SK-N-SH (cell line): ENCODE results near the gene CFAP299. TPM values are rescaled to one million over a fixed set of nuclear protein-coding genes. Genes with fewer than 3 reads are reported as not detected.

ENCODE experiments used
- CTCF ChIA-PET: fragments of 300-600, 350-600 bp; formaldehyde crosslinking; extraction: SDS; loops from one replicate; lab custom pipeline; 2021; lab: Yijun Ruan, JAX
- POLR2A ChIA-PET: fragments of 350-600 bp; sonication (Branson Sonifier 250); formaldehyde crosslinking; extraction: SDS; loops from one replicate; lab custom pipeline; 2020; ENCODE audit warnings: antibody characterized with exemption, inconsistent platforms; lab: Yijun Ruan, JAX
- DNase-seq: peaks from one replicate; pipeline ENCODE4 v3.0.0; 2012
- H2AFZ ChIP-seq: fragments of 200-600 bp; sonication (generic); 2 replicates; pipeline ENCODE4 v1.8.1; 2016; ENCODE audit warnings: antibody characterized with exemption, mild to moderate bottlenecking, low read depth
- H3F3A ChIP-seq: fragments of 200-600 bp; sonication (generic); replicated peaks from 2 replicates; pipeline ENCODE3; 2016; ENCODE audit warnings: antibody characterized with exemption, mild to moderate bottlenecking; ENCODE audit not compliant: insufficient read depth
- H3K27ac ChIP-seq, 2 experiments: fragments of 200-500 bp in 1 of 2; fragments of 200-600 bp in 1 of 2; sonication (Bioruptor generic) in 1 of 2; sonication (generic), shearing (Covaris generic) in 1 of 2; 2 replicates each; pipeline versions ENCODE4 v1.5.1 to v1.6.1; 2014 to 2016; ENCODE audit warnings: low read depth in 2 of 2, inconsistent platforms in 1 of 2, low read length in 1 of 2, mild to moderate bottlenecking in 1 of 2, mixed read lengths in 1 of 2
- H3K27me3 ChIP-seq: fragments of 200-600 bp; sonication (generic), shearing (Covaris generic); 2 replicates; pipeline ENCODE4 v1.6.1; 2016; ENCODE audit warnings: mixed run types; ENCODE audit not compliant: insufficient read depth
- H3K36me3 ChIP-seq, 2 experiments: fragments of 200-500 bp in 1 of 2; fragments of 200-600 bp in 1 of 2; sonication (Bioruptor generic) in 1 of 2; sonication (generic) in 1 of 2; replicated peaks in 1 of 2; 2 replicates each; pipeline versions ENCODE3 to v1.5.1; 2014 to 2016; ENCODE audit warnings: low read length in 1 of 2, mild to moderate bottlenecking in 1 of 2; ENCODE audit not compliant: insufficient read depth in 2 of 2, control insufficient read depth in 1 of 2
- H3K4me1 ChIP-seq, 2 experiments: fragments of 200-500 bp in 1 of 2; fragments of 200-600 bp in 1 of 2; sonication (Bioruptor generic) in 1 of 2; sonication (generic), shearing (Covaris generic) in 1 of 2; 2 replicates each; pipeline versions ENCODE4 v1.5.1 to v1.6.1; 2014 to 2016; ENCODE audit warnings: low read depth in 1 of 2, low read length in 1 of 2, mixed run types in 1 of 2; ENCODE audit not compliant: insufficient read depth in 2 of 2, control insufficient read depth in 1 of 2
- H3K4me2 ChIP-seq: fragments of 200-600 bp; sonication (generic), shearing (Covaris generic); 2 replicates; pipeline ENCODE4 v1.6.1; 2017; ENCODE audit warnings: mixed run types
- H3K4me3 ChIP-seq, 2 experiments: fragments of 200-500 bp in 1 of 2; fragments of 200-600 bp in 1 of 2; sonication (Bioruptor generic) in 1 of 2; sonication (generic), shearing (Covaris generic) in 1 of 2; 2 replicates each; pipeline versions ENCODE4 v1.5.1 to v1.8.1; 2014 to 2016; ENCODE audit warnings: low read depth in 2 of 2, inconsistent platforms in 1 of 2, low read length in 1 of 2, mild to moderate bottlenecking in 1 of 2, mixed read lengths in 1 of 2, moderate library complexity in 1 of 2
- H3K79me2 ChIP-seq: fragments of 200-600 bp; sonication (generic); 2 replicates; pipeline ENCODE4 v1.8.1; 2017; ENCODE audit warnings: mild to moderate bottlenecking; ENCODE audit not compliant: insufficient read depth
- H3K9ac ChIP-seq: fragments of 200-600 bp; sonication (generic); 2 replicates; pipeline ENCODE4 v1.6.1; 2017; ENCODE audit warnings: mixed run types
- H3K9me2 ChIP-seq: fragments of 200-600 bp; sonication (generic); 2 replicates; pipeline ENCODE4 v1.6.1; 2017; ENCODE audit warnings: mixed run types
- H3K9me3 ChIP-seq: fragments of 200-600 bp; sonication (generic); 2 replicates; pipeline ENCODE4 v1.6.1; 2017; ENCODE audit warnings: mixed run types, mild to moderate bottlenecking, moderate library complexity
- H4K20me1 ChIP-seq: fragments of 200-600 bp; sonication (generic); 2 replicates; pipeline ENCODE4 v1.6.1; 2017; ENCODE audit warnings: mild to moderate bottlenecking, mixed run types; ENCODE audit not compliant: insufficient read depth
- CHD2 ChIP-seq: fragments of 150-350 bp; IDR thresholded peaks from 2 replicates; pipeline ENCODE4 v1.6.1; 2018; ENCODE audit warnings: low read length; ENCODE audit not compliant: partially characterized antibody
- EZH2phosphoT487 ChIP-seq: fragments of 200-600 bp; sonication (generic); IDR thresholded peaks from 2 replicates; pipeline ENCODE4 v1.6.1; 2017; ENCODE audit warnings: low read depth, mixed run types, mild to moderate bottlenecking, antibody characterized with exemption, moderate library complexity, borderline replicate concordance
- NFIC ChIP-seq: IDR thresholded peaks from 2 replicates; pipeline ENCODE4 v1.4.0; 2012; ENCODE audit warnings: borderline replicate concordance
- RAD21 ChIP-seq: IDR thresholded peaks from 2 replicates; pipeline ENCODE4 v1.6.1; 2012; ENCODE audit warnings: mild to moderate bottlenecking, low read length
- TAF1 ChIP-seq: IDR thresholded peaks from 2 replicates; pipeline ENCODE4 v1.6.1; 2012; ENCODE audit warnings: low read depth, mild to moderate bottlenecking, low read length, moderate library complexity, borderline replicate concordance
- TEAD4 ChIP-seq: IDR thresholded peaks from 2 replicates; pipeline ENCODE4 v1.4.0; 2012; ENCODE audit warnings: mild to moderate bottlenecking, borderline replicate concordance; ENCODE audit not compliant: insufficient read depth
- YY1 ChIP-seq: IDR thresholded peaks from 2 replicates; pipeline ENCODE4 v1.4.0; 2012; ENCODE audit warnings: low read depth, mild to moderate bottlenecking
- WGBS: methylation state at CpG from one replicate; pipeline ENCODE4 v1.1.6; 2017; ENCODE audit warnings: low lambda C conversion rate; 5-methylcytosine and 5-hydroxymethylcytosine counted together
- polyA plus RNA-seq, 3 experiments: library from polyadenylated mRNA; depleted of rRNA; stranded (reverse); fragments of >200 nt; gene quantifications; 2 replicates each; pipeline ENCODE4 v1.2.3, GENCODE V29; 2012
- TF ChIP-seq, protein P1 (sequence below): IDR thresholded peaks from 2 replicates; pipeline ENCODE4 v1.6.1; 2012; ENCODE audit warnings: mild to moderate bottlenecking, low read depth, low read length, moderate library complexity
- TF ChIP-seq, protein P2 (sequence below): fragments of 150-350 bp; IDR thresholded peaks from 2 replicates; pipeline ENCODE4 v1.6.1; 2017; ENCODE audit warnings: antibody characterized with exemption, low read length, low read depth, borderline replicate concordance
- TF ChIP-seq, protein P3 (sequence below): fragments of 150-350 bp; IDR thresholded peaks from 2 replicates; pipeline ENCODE4 v1.6.1; 2016; ENCODE audit warnings: mild to moderate bottlenecking, low read depth, low read length

Gene CFAP299
- polyA plus RNA-seq, 1 of the 3 experiments (the other 2 are of a cell fraction): 1.2 TPM

DNA sequence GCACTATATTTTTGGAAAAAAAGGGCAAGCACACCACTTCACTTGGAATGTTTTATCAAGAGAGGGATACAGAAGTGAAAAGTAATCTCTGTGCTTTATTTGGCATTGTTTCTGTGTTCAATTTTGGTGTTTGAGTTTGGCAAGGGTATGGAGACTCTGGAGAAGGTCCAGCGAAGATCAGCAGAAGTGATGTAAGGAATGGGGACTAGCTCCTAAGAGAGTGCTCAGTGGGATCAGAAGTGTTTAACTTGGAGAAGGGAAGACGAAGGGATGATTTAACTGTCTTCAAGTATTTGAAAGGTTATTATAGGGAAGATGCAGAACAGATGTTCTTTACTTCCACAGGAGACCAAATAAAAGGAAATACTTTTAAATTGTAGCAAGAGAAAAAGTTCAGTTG is 74.3 kb downstream of the CFAP299 start:
- no peak overlapping the region for H3K9ac ChIP-seq
- TF ChIP-seq NFIC (no peak), RAD21 (no peak), YY1 (no peak)
- TF ChIP-seq, all 33 proteins: peak for 0
- Histone ChIP-seq H3K4me1 (no peaks in the 10 kb centered on the region), H3K9me2 (no peaks in the 10 kb centered on the region), H3K27me3 (no peaks in the 10 kb centered on the region), H3F3A (no peaks in the 10 kb centered on the region), H2AFZ (no peak overlapping the region), H4K20me1 (no peaks in the 10 kb centered on the region), H3K36me3 (no peaks in the 10 kb centered on the region), H3K9me3 (no peaks in the 10 kb centered on the region), H3K4me3 (no peak overlapping the region), H3K79me2 (no peaks in the 10 kb centered on the region), H3K27ac (no peak overlapping the region), H3K4me2 (no peak overlapping the region)
- 54% methylated on average over 2 of the region's 2 CpGs for WGBS
- CTCF ChIA-PET: no interaction called here
- POLR2A ChIA-PET: no interaction called here
- DNase-seq: no peak

DNA sequence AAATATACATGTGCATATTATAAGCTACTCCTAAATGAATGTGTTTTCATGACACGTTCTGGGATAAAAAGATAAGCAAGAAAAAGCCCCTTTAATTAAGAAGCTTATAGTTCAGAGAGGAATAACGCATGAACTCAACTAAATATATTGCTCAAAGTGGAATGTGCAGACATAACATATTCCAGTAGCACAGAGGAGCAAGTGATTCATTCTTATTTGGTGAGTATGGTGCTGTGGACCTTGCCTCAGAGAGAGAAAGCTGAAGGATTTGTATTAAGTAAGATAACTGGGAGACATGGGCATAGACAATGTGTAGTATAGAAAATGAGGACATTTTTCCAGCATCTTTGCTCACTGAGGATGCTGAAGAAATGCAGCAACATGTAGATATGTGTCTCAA is 76.8 kb downstream of the CFAP299 start:
- Histone ChIP-seq H3F3A (no peaks in the 10 kb centered on the region), H3K4me2 (no peak overlapping the region), H3K9me3 (no peaks in the 10 kb centered on the region), H3K27me3 (no peaks in the 10 kb centered on the region), H2AFZ (no peak overlapping the region), H3K4me1 (no peaks in the 10 kb centered on the region), H3K79me2 (no peaks in the 10 kb centered on the region), H3K9ac (no peak overlapping the region), H3K4me3 (no peak overlapping the region), H3K27ac (no peak overlapping the region), H4K20me1 (no peaks in the 10 kb centered on the region), H3K9me2 (no peaks in the 10 kb centered on the region), H3K36me3 (no peaks in the 10 kb centered on the region)
- TF ChIP-seq EZH2phosphoT487 (no peak), TAF1 (no peak), CHD2 (no peak), TEAD4 (no peak)
- TF ChIP-seq, protein P1, sequence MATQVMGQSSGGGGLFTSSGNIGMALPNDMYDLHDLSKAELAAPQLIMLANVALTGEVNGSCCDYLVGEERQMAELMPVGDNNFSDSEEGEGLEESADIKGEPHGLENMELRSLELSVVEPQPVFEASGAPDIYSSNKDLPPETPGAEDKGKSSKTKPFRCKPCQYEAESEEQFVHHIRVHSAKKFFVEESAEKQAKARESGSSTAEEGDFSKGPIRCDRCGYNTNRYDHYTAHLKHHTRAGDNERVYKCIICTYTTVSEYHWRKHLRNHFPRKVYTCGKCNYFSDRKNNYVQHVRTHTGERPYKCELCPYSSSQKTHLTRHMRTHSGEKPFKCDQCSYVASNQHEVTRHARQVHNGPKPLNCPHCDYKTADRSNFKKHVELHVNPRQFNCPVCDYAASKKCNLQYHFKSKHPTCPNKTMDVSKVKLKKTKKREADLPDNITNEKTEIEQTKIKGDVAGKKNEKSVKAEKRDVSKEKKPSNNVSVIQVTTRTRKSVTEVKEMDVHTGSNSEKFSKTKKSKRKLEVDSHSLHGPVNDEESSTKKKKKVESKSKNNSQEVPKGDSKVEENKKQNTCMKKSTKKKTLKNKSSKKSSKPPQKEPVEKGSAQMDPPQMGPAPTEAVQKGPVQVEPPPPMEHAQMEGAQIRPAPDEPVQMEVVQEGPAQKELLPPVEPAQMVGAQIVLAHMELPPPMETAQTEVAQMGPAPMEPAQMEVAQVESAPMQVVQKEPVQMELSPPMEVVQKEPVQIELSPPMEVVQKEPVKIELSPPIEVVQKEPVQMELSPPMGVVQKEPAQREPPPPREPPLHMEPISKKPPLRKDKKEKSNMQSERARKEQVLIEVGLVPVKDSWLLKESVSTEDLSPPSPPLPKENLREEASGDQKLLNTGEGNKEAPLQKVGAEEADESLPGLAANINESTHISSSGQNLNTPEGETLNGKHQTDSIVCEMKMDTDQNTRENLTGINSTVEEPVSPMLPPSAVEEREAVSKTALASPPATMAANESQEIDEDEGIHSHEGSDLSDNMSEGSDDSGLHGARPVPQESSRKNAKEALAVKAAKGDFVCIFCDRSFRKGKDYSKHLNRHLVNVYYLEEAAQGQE: no peak
- TF ChIP-seq, protein P2, sequence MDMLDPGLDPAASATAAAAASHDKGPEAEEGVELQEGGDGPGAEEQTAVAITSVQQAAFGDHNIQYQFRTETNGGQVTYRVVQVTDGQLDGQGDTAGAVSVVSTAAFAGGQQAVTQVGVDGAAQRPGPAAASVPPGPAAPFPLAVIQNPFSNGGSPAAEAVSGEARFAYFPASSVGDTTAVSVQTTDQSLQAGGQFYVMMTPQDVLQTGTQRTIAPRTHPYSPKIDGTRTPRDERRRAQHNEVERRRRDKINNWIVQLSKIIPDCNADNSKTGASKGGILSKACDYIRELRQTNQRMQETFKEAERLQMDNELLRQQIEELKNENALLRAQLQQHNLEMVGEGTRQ: no peak
- TF ChIP-seq, protein P3, sequence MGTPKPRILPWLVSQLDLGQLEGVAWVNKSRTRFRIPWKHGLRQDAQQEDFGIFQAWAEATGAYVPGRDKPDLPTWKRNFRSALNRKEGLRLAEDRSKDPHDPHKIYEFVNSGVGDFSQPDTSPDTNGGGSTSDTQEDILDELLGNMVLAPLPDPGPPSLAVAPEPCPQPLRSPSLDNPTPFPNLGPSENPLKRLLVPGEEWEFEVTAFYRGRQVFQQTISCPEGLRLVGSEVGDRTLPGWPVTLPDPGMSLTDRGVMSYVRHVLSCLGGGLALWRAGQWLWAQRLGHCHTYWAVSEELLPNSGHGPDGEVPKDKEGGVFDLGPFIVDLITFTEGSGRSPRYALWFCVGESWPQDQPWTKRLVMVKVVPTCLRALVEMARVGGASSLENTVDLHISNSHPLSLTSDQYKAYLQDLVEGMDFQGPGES: no peak
- ChIA-PET CTCF (no interaction called here), POLR2A (no interaction called here)
- no peak for DNase-seq
- 50% methylated on average over 2 of the region's 2 CpGs for WGBS
